ENCODE results near the gene SKA1. TPM values are rescaled to one million over a fixed set of nuclear protein-coding genes. Genes with fewer than 3 reads are reported as not detected.

Gene SKA1
- total RNA-seq, 1 donor from 2014 or later: 3.7 TPM

- Mint-ChIP-seq H3K4me1 (ENCODE audit: low read depth) (no peaks in the 10 kb centered on the region), H3K36me3 (ENCODE audit: low read depth) (peaks cover 2% of the 10 kb centered on the region), H3K27ac (ENCODE audit: unreplicated experiment) (peak overlapping the region; percentile 29), H3K9me3 (ENCODE audit: low read depth) (no peaks in the 10 kb centered on the region), H3K27me3 (ENCODE audit: low read depth) (peaks cover 51% of the 10 kb centered on the region), H3K4me3 (ENCODE audit: unreplicated experiment) (no peak overlapping the region)
- no peak for DNase-seq (ENCODE audit: low spot score)
- TF ChIP-seq CTCF (IDR thresholded peaks at IDR 0.05): no peak
Observed at GRCh38 chr18:50356036-50356945, 18.6 kb upstream of the SKA1 start.

GRCh38 chr18:50358844-50359243 lies 16.0 kb upstream of the SKA1 start:
- DNase-seq (ENCODE audit: low spot score): no peak
- Mint-ChIP-seq H3K36me3 (ENCODE audit: low read depth) (no peaks in the 10 kb centered on the region), H3K27me3 (ENCODE audit: low read depth) (peaks cover 35% of the 10 kb centered on the region), H3K27ac (ENCODE audit: unreplicated experiment) (no peak overlapping the region), H3K4me3 (ENCODE audit: unreplicated experiment) (no peak overlapping the region), H3K9me3 (ENCODE audit: low read depth) (no peaks in the 10 kb centered on the region), H3K4me1 (ENCODE audit: low read depth) (no peaks in the 10 kb centered on the region)
- no peak for TF ChIP-seq CTCF (IDR thresholded peaks at IDR 0.05)

GRCh38 chr18:50359806-50360205 lies 15.0 kb upstream of the SKA1 start:
- Mint-ChIP-seq H3K4me1 (ENCODE audit: low read depth) (no peaks in the 10 kb centered on the region), H3K27me3 (ENCODE audit: low read depth) (peaks cover 33% of the 10 kb centered on the region), H3K27ac (ENCODE audit: unreplicated experiment) (no peak overlapping the region), H3K9me3 (ENCODE audit: low read depth) (no peaks in the 10 kb centered on the region), H3K4me3 (ENCODE audit: unreplicated experiment) (no peak overlapping the region), H3K36me3 (ENCODE audit: low read depth) (no peaks in the 10 kb centered on the region)
- no peak for TF ChIP-seq CTCF (IDR thresholded peaks at IDR 0.05)
- no peak for DNase-seq (ENCODE audit: low spot score)

- no peaks in the 10 kb centered on the region for H3K4me1 Mint-ChIP-seq (ENCODE audit: low read depth)
Observed at GRCh38 chr18:50360611-50361010, 14.2 kb upstream of the SKA1 start.

GRCh38 chr18:50369672-50370071 lies 5.2 kb upstream of the SKA1 start:
- no peak for TF ChIP-seq CTCF (IDR thresholded peaks at IDR 0.05)
- H3K9me3 Mint-ChIP-seq (ENCODE audit: low read depth): peaks cover 30% of the 10 kb centered on the region

More at GRCh38 chr18:50360611-50361010, 14.2 kb upstream of the SKA1 start:
- DNase-seq (ENCODE audit: low spot score): no peak
- Mint-ChIP-seq H3K27me3 (ENCODE audit: low read depth) (peaks cover 33% of the 10 kb centered on the region), H3K36me3 (ENCODE audit: low read depth) (no peaks in the 10 kb centered on the region), H3K27ac (ENCODE audit: unreplicated experiment) (no peak overlapping the region), H3K4me3 (ENCODE audit: unreplicated experiment) (no peak overlapping the region), H3K9me3 (ENCODE audit: low read depth) (no peaks in the 10 kb centered on the region)
- no peak for TF ChIP-seq CTCF (IDR thresholded peaks at IDR 0.05)

More at GRCh38 chr18:50369672-50370071, 5.2 kb upstream of the SKA1 start:
- Mint-ChIP-seq H3K36me3 (ENCODE audit: low read depth) (peaks cover 5% of the 10 kb centered on the region), H3K4me1 (ENCODE audit: low read depth) (peaks cover 5% of the 10 kb centered on the region), H3K27me3 (ENCODE audit: low read depth) (peaks cover 22% of the 10 kb centered on the region), H3K4me3 (ENCODE audit: unreplicated experiment) (no peak overlapping the region), H3K27ac (ENCODE audit: unreplicated experiment) (no peak overlapping the region)
- DNase-seq (ENCODE audit: low spot score): no peak
